Fibroblast of skin of left biceps (primary cell): ENCODE measurements around the gene CDKAL1.
"Not testable (repeated sequence)": the region's sequence is repeated elsewhere in the genome, so short reads cannot be mapped to it uniquely, and the experiment has no call there.

Source experiments
- DNase-seq, 2 experiments: peaks; one replicate each; pipeline ENCODE4 v3.0.0-alpha.2; 2013; ENCODE audit warnings: low read depth in 2 of 2

CDKAL1 gene

DNA sequence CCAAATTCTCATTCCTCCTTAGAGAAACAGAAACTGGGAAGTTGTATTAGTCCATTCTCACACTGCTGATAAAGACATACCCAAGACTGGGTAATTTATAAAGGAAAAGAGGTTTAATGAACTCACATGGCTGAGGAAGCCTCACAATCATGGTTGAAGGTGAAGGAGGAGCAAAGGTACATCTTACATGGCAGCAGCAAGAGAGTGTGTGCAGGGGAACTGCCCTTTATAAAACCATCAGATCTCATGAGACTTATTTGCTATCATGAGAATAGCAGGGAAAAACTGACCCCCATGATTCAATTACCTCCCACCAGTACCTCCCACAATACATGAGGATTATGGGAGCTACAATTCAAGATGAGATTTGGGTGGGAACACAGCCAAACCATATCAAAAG, 720.2 kb downstream of the CDKAL1 start:
- DNase-seq: not testable (repeated sequence)

GRCh38 chr6:21256197-21256596, 721.9 kb downstream of the CDKAL1 start:
- DNase-seq: no peak

DNA sequence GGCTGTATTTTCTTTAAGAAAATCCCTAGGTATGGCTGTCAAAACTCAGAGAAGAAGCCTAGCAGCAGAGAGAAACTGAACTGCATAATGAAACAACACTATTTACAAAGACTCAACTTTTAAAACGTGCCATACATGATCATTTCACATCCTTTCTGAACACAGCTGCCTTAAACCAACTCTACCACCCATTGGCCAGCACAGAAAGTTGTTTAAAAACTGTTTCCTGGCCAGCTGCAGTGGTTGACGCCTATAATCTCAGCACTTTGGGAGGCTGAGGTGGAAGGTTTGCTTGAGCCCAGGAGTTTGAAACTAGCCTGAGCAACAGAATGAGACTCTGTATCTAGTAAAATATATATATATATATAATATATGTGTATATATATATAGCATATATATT, 722.9 kb downstream of the CDKAL1 start:
- DNase-seq: no peak

GRCh38 chr6:21258665-21259064, 724.4 kb downstream of the CDKAL1 start:
- no peak for DNase-seq

DNA sequence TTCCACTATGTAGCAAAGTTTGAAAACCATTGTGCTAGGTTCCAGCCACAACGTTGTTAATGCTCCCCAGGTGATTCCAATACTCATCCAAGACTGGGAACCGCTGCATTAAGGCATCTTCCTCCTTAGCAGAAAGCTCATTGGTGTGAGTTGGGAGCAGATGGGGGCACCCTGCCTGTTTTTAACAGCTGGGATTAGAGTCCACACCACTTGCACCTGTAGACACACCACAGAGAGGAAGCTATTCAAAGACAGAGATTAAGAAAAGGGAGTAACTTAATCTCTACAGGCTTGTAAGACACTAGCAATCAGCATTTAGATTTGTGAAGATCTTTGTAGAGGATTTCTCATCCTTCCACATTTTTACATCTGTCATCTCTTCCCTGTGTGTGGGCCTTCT, 725.4 kb downstream of the CDKAL1 start:
- DNase-seq: no peak

- DNase-seq: no peak
Observed at GRCh38 chr6:21262504-21262903, 728.2 kb downstream of the CDKAL1 start.

DNA sequence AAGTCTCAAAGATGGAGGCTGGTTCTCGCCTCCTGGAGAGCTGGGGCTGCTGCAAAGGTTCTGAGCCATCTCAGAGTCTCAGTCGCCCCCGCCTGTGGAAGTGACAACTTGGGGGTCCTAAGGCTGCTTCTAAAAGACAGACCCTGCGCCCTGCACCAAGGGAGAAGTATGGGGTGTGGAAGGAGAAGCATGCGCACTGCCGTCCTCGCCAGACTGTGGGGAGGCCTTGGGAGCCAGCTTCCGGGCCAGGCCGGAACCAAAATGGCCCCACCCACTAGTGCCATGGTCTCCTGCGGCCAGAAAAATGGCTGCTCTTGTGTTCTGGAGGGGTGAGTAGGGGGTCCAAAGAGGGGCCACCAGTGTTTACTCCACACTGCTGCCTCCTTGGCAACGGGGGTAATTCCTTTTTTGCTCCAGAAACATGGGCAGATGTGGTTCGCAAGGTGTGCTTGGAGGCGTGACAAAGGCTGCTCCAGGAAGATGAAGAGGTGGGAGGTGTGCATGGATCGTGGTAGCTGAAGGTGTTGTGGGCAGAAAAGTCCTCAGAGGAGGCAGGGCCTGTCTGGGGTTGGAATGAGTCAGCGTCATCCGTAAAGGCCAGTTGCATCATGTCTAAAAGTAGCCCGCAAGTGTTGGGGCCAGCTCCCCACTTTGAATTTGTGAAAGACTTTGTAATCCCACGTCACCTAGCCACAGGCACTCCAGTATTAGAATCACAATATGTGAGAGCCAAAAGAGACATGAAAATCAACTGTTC, 729.5 kb downstream of the CDKAL1 start:
- no peak for DNase-seq

GRCh38 chr6:21264288-21265033, 730.2 kb downstream of the CDKAL1 start:
- no peak for DNase-seq

GRCh38 chr6:21265034-21265729, 730.9 kb downstream of the CDKAL1 start:
- no peak for DNase-seq

DNA sequence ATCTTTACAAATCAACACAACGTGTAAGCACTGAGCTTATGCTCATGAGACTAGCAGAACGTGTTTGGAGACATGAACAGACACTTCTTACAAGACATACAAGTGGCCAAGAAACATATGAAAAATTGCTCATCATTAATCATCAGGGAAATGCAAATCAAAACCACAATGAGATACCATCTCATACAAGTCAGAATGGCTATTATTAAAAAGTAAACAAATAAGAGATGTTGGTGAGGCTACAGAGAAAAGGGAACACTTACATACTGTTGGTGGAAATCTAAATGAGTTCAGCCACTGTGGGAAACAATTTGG, 731.4 kb downstream of the CDKAL1 start:
- DNase-seq: no peak

GRCh38 chr6:21270636-21271201, 736.5 kb downstream of the CDKAL1 start:
- DNase-seq: no peak

- DNase-seq: no peak
Observed at GRCh38 chr6:21271428-21272155, 737.3 kb downstream of the CDKAL1 start.

- DNase-seq: no peak
Observed at GRCh38 chr6:21273451-21273850, 739.2 kb downstream of the CDKAL1 start.

DNA sequence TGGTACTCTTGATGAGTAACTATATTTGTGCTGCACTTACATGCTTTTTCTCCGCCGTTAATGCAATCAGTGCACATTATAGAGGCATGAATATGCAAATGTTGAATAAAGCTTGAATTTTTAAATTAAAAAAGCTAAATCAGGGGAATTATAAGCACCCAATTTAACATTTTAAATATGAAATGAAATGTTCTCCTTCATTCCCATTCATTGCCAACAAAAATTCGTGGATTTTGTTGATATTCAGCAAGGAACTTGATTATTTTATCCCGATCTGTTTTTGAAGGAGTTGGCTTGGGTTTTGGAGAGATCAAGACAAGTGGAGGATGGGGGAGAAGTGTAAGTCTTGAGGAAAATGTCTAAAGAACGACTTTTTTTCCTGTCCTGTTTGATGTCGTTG, 740.6 kb downstream of the CDKAL1 start:
- no peak for DNase-seq

- DNase-seq: no peak
Observed at GRCh38 chr6:21277601-21278374, 743.5 kb downstream of the CDKAL1 start.

- DNase-seq: no peak
Observed at GRCh38 chr6:21278375-21278745, 744.1 kb downstream of the CDKAL1 start.

GRCh38 chr6:21279619-21280018, 745.4 kb downstream of the CDKAL1 start:
- DNase-seq: no peak

GRCh38 chr6:21281366-21281765, 747.1 kb downstream of the CDKAL1 start:
- DNase-seq: no peak
